GM18868 (cell line): ENCODE results near the gene SCAPER.
A peak's percentile ranks its signal among the peaks of the same experiment; 100 is the strongest.
"Not testable (repeated sequence)": the region's sequence is repeated elsewhere in the genome, so short reads cannot be mapped to it uniquely, and the experiment has no call there.

Source experiments
- ATAC-seq: cut with Tn5 transposase; IDR thresholded peaks from one replicate; pipeline ENCODE4 v1.9.1; 2021; ENCODE audit warnings: mild to moderate bottlenecking, moderate library complexity; ENCODE audit not compliant: unreplicated experiment

The SCAPER gene

DNA sequence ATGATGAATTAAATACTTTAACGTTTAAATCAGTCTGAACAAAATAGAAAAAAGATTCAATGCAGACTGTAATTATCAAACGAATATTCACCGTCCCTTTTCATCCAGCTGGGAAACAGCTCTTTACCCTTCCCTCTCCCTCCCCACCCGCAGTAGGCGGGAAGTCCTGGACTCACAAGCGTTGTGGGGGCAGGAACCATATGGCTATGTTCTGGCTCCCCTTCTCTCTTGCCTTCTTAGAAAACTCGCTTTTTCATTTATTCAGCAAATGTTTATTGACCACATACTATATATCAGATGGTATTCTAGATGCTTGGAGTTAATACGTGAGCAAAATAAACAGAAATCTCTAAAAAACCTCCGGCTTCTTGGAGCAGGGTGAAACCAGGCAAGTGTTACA, 715 bp upstream of the SCAPER start:
- ATAC-seq, result no peak

DNA sequence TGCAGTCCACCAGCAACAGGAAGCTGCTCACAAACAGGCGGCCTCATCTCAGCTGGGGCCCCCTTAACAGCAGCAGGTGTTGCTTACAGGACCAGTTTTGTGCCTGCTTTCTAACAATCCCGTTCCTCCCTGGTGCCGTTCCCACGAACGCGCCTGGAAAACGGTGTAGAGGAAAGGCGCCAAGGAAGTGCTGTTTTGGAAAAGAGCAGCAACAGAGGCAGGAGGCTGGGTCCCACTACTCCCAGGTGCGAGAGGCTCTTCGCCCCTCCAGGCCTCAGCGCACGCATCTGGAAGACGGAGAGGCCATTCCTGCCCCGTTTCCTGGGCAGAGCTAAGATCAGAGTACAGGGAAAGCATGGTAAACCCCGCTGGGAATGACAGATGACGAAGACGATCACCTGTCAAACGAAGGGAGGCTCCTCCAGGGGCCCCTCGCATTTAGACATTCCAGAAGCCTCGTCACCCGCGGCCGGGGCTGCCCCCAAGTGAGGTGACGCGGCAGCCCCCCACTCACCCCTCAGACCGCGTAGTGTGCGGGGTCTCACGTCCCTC, 603 bp downstream of the SCAPER start:
- ATAC-seq, result peak; percentile 19

DNA sequence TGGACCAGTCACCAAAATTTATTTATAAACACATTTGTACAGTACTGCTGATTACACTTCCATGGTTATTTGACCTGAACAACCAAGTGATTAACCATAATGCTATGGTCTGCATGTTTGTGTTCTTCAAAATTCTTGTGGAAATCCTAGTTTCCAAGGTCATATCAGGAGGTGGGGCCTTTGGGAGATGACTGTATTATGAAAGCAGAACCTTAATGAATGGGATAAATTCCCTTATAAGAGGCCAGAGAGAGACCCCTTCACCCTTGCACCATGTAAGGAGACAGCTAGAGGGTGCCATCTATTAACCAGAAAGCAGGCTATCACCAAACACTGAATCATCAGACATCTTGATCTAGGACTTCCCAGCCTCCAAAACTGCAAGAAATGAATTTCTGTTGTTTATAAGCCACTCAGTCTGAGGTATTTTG, 1.9 kb downstream of the SCAPER start:
- no peak for ATAC-seq

DNA sequence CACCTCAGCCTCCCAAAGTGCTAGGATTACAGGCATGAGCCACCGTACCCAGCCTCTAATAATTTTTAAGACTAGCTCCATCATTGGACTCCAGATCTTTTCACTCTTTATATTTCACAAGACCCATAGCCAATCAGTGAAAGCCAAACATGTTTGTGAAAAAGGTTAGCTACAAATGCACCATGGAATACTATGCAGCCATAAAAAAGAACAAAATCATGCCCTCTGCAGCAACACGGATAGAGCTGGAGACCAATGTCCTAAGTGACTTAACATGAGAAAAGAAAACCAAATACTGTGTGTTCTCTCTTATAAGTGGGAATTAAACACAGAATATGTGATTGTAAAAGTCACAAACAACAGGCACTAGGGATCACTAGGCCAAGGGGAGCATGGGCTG, 3.2 kb downstream of the SCAPER start:
- ATAC-seq, result no peak

DNA sequence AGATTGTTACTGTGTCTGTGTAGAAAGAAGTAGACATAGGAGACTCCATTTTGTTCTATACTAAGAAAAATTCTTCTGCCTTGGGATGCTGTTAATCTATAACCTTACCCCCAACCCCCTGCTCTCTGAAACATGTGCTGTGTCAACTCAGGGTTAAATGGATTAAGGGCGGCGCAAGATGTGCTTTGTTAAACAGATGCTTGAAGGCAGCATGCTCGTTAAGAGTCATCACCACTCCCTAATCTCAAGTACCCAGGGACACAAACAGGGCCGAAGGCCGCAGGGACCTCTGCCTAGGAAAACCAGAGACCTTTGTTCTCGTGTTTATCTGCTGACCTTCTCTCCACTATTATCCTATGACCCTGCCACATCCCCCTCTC, 5.2 kb downstream of the SCAPER start:
- not testable (repeated sequence) for ATAC-seq

DNA sequence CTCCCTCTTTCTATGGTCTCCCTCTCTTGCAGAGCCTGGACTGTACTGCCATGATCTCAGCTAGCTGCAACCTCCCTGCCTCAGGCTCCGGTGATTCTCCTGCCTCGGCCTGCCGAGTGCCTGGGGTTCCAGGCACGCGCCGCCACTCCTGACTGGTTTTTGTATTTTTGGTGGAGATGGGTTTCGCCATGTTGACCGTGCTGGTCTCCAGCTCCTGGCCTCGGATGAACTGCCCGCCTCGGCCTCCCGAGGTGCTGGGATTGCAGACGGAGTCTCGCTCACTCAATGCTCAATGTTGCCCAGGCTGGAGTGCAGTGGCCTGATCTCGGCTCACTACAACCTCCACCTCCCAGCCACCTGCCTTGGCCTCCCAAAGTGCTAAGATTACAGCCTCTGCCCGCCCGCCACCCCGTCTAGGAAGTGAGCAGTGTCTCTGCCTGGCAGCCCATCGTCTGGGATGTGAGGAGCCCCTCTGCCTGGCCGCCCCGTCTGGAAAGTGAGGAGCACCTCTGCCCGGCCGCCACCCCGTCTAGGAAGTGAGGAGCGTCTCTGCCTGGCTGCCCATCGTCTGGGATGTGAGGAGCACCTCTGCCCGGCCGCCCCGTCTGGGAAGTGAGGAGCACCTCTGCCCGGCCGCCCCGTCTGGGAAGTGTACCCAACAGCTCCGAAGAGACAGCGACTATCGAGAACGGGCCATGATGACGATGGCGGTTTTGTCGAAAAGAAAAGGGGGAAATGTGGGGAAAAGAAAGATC, 5.8 kb downstream of the SCAPER start:
- ATAC-seq, result not testable (repeated sequence)

DNA sequence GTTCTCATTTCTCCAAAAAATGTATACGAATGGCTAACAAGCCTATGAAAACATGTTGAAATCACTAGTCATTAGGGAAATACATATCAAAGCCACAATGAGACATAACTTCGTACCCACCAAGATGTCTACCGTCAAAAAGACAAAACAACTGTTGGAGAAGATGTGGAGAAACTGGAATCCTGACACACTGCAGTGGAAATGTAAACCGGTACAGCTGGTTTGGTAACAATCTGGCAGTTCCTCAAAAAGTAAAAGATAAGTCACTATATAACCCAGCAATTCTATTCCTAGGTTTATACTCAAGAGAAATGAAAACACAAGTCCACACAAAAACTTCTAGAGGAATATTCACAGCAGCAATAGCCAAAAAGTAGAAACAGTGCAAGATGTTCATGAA, 7.0 kb downstream of the SCAPER start:
- no peak for ATAC-seq

DNA sequence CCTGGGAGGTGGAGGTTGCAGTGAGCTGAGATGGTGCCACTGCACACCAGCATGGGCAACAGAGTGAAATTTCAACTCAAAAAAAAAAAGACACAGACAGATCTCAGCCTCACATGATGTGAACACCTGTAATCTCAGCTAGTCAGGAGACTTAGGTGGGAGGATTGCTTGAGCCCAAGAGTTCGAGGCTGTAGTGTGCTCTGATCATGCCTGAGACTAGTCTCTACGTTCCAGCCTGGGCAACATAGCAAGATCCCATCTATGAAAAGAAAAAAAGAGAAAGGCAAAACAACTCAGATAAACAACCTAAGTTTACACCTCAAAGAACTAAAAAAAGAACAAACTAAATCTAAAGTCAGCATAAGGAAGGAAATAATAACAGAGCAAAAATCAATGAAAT, 11.0 kb downstream of the SCAPER start:
- ATAC-seq, result no peak

DNA sequence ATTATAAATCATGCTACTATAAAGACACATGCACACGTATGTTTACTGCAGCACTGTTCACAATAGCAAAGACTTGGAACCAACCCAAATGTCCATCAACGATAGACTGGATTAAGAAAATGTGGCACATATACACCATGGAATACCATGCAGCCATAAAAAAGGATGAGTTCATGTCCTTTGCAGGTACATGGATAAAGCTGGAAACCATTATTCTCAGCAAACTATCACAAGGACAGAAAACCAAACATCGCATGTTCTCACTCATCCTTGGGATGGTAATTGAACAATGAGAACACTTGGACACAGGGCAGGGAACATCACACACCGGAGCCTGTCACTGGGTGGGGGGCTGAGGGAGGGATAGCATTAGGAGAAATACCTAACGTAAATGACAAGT, 12.3 kb downstream of the SCAPER start:
- not testable (repeated sequence) for ATAC-seq

DNA sequence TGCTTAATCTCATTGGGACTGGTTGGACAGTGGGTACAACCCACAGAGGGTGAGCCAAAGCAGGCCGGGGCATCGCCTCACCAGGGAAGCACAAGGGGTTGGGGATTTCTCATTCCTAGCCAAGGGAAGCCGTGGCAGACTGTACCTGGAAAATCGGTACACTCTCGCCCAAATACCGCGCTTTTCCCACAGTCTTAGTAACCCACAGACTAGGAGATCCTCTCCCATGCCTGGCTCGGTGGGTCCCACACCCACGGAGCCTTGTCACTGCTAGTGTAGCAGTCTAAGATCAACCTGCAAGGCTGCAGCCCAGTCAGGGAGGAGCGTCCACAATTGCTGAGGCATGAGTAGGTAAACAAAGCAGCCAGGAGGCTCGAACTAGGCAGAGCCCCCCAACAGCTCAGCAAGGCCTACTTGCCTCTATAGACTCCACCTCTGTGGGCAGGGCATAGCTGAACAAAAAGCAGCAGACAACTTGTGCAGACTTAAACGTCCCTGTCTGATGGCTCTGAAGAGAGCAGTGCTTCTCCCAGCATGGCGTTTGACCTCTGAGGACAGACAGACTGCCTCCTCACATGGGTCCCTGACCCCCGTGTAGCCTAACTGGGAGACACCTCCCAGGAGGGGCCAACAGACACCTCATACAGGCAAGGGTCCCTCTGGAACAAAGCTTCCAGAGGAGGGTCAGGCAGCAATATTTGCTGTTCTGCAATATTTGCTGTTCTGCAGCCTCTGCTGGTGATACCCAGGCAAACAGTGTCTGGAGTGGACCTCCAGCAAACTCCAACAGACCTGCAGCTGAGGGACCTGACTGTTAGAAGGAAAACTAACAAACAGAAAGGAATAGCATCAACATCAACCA, 17.6 kb downstream of the SCAPER start:
- not testable (repeated sequence) for ATAC-seq

DNA sequence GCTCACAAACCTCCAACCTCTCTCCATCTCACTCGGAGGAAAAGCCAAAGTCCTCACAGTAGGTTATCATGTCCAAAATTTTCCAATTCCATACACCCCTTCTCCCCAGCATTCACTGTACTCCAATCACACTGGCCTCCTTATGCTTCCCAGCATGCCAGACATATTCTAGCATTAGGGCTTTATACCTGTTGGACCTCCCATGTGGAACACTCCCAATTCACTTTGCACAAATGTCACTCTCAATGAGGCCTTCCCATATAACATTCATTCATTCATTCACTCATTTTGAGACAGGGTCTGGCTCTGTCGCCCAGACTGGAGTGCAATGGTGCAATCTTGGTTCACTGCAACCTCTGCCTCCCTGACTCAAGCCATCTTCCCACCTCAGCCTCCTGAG, 19.9 kb downstream of the SCAPER start:
- ATAC-seq, result no peak

DNA sequence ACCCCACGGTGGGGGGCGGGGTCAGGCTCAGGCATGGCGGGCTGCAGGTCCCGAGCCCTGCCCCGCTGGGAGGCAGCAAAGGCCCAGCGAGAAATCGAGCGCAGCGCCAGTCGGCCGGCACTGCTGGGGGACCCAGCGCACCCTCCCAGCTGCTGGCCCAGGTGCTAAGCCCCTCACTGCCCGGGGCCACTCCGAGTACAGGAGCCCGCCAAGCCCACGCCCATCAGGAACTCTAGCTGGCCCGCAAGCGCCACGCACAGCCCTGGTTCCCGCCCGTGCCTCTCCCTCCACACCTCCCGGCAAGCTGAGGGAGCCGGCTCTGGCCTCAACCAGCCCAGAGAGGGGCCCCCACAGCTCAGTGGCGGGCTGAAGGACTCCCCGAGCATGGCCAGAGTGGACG, 29.2 kb downstream of the SCAPER start:
- no peak for ATAC-seq

DNA sequence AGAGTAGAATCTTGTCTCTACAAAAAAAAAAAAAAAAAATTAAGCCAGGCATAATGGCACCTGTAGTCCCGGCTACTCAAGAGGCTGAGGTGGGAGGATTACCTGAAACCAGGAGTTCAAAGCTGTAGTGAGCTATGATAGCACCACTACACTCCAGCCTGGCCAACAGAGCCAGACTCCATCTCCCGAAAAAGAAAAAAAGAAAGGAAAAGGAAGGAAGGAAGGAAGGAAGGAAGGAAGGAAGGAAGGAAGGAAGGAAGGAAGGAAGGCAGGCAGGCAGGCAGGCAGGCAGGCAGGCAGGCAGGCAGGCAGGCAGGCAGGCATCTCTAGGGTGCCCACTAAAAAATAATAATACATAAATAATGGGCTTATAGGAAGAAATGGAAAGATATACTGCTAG, 32.1 kb downstream of the SCAPER start:
- ATAC-seq, result not testable (repeated sequence)

DNA sequence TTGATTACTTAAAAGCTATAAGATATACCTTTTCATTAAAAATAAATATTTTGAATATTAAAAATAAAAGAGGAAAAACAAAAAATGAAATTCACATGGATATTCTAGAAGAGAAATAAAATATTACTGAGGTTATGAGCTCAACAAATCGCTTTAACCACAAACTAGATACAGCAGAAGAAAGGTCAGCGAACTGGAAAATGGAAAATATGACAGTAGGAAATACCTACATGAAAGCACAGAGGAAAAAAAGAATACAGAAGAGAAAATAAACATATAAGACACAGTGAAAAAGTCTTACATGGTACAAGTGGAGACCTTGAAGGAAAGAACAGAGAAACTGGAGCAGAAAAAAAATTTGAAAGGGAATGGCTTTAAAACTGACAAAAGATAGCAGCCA, 33.2 kb downstream of the SCAPER start:
- ATAC-seq, result no peak

DNA sequence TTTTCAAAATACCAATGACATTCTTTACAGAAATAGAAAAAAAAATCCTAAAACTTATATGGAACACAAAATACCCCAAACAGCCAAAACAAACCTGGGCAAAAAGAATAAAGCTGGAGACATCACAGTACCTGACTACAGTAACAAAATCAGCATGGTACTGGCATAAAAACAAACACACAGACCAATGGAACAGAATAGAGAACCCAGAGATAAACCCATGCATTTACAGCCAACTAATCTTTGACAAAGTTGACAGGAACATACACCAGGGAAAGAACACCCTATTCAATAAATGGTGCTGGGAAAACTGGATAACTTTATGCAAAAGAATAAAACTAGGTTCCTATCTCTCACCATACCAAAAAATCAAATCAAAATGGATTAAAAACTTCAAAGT, 36.4 kb downstream of the SCAPER start:
- no peak for ATAC-seq

DNA sequence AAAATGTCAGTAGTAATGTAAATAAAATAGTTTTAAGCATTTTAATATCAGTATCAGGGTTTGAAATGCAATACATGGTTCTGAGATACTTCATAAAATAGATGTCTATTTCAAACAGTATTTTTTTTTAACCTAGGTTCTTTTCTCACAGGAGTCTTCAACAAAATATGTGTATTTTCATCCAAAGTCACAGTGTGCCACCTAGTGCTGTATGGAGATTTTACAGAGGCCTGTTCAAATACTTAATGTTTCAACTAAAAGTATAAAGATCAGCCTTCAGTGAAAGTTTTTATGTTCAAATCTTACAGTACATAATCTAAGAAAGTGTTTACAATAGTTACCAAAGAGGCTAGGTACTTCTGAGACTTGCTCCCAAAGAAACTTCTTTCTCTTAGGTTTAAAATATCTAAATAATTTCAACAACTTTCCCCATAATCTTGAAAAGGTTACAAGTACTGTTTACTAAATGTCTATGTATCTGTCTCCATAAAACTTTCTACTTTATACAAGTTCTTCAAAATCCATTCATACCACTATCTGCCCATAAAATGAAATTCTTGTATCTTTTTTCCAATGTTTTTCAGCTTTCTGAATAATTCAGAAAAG, 38.3 kb downstream of the SCAPER start:
- ATAC-seq, result no peak

DNA sequence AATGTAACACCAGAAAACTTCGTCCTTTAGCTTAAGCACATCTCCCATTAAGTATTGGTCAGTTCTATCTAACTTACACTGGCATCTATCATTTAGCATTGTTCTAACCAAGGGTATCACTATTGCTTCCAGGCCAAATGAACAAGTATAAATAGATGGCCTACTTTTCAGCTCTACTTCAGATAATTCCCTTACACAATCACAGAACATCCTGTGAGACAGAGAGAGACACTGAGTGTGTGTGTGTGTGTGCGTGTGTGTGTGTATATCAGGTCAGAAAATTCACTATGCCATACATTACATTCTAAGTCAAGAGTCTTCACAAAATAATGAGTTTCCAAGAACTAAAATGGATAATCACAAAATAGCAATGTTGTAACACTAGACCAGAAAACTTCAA, 39.1 kb downstream of the SCAPER start:
- ATAC-seq, result no peak

DNA sequence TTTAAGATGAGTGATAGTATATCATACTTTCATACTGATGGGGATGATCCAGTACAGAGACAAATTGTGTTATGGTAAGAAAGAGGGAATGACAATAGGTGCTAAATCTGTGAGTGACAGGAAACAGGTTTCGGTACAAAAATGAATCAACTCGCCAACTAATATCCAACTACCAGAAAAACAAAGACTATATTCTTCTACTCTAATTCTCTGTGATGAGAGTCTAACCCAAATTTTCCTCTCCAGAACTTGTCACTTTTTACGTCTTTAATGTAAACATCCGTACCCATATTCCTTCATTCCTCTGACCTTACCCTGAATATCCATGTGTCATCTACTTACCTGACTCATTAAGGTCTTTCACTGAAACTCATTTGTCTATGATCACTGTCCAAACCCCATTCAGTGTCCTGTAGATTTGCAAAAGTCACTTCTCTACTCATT, 39.6 kb downstream of the SCAPER start:
- ATAC-seq, result no peak

DNA sequence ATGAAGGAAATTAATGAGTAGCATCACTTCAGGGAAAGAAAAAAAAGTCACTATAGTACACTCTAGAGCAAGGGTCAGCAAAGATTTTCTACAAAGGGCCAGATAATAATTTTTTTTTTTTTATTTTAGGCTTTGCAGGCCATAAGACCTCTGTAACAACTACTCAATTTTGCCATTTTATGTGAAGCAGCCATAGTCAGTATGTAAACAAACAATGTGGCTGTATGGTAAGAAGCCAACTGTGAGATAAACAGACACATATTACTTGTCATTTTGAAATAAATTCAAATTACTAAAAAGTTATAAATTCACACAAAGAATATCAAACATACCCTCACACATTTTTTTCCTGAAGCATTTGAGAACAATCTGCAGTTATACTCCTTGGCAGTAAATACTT, 40.6 kb downstream of the SCAPER start:
- no peak for ATAC-seq

DNA sequence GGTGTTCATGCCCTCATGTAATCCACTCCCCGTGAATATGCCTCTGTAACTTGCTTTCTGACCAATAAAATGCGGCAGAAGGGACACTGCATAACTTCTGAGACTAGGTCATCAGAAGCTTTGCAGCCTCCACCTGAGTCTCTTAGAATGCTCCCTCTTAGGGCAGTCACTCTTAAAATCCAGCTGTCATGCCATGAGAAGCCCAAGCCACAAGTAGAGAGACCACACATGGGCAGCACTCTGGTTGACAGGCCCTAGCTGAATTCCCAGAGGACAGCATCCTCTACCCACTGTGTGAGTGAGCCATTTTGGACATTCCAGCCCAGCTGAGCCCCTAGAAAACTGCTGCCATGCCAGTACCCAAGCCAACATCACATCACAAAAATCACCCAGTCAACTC, 41.4 kb downstream of the SCAPER start:
- no peak for ATAC-seq

DNA sequence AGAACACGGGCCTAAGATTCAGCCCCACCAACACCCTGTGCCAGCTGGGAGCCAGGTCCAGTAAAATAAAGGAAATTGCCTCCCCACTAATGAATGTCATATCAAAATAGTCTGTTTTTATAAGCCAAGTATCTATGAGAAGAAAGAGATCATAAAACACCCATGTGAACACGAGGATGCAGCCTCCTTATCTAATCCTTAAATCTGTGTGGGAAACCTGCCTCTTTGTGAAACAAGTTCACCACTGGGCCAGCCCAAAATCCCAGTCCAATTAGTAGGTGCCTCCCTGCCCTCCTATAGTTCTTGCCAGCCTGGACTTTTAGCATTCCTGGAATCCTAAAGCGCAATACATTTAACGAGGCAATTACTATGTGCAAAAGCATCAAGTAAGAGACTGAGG, 42.0 kb downstream of the SCAPER start:
- ATAC-seq, result no peak
